Vagina (tissue), 2 donors: ENCODE data around the gene ZNF564.

Experiments used
- POLR2A ChIP-seq, 2 donors: fragments of 450-650 bp; IDR thresholded peaks; one replicate each; pipeline ENCODE4 v1.6.1; 2017; ENCODE audit warnings: antibody characterized with exemption in 2 of 2, mild to moderate bottlenecking in 2 of 2, moderate library complexity in 2 of 2
- TF ChIP-seq, protein P1 (sequence below), 3 experiments: fragments of 450-650 bp in 2 of 3; fragments of 200-600 bp in 1 of 3; sonication (generic) in 1 of 3; IDR thresholded peaks; one replicate each; pipeline ENCODE4 v1.5.1; 2017 to 2019; ENCODE audit warnings: antibody characterized with exemption in 3 of 3, mild to moderate bottlenecking in 2 of 3, moderate library complexity in 2 of 3

DNA sequence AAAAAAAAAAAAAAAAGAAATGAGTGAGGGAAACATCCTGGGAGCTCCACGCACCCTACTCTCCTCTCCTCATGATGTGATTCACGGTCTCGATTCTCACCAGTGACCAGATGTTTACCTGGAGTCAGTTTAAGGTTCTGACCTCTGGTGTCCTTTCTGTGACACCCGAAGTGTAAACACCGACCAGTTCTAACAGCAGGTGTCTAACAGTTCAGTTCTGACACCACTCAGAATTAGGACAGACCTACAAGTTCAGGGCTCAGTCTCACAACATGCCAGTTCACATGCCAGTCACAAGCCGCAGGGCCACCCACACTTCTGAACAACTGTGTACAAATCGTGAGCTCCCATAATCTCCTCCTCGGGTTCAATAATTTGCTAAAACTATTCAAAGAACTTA is 6.0 kb downstream of the ZNF564 start:
- no peak for TF ChIP-seq POLR2A (IDR thresholded peaks at IDR 0.05)
- TF ChIP-seq, protein P1, sequence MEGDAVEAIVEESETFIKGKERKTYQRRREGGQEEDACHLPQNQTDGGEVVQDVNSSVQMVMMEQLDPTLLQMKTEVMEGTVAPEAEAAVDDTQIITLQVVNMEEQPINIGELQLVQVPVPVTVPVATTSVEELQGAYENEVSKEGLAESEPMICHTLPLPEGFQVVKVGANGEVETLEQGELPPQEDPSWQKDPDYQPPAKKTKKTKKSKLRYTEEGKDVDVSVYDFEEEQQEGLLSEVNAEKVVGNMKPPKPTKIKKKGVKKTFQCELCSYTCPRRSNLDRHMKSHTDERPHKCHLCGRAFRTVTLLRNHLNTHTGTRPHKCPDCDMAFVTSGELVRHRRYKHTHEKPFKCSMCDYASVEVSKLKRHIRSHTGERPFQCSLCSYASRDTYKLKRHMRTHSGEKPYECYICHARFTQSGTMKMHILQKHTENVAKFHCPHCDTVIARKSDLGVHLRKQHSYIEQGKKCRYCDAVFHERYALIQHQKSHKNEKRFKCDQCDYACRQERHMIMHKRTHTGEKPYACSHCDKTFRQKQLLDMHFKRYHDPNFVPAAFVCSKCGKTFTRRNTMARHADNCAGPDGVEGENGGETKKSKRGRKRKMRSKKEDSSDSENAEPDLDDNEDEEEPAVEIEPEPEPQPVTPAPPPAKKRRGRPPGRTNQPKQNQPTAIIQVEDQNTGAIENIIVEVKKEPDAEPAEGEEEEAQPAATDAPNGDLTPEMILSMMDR (IDR thresholded peaks at IDR 0.05), result no peak
